GM21447 (cell line): ENCODE results near the gene DCTD.

Source experiments
- ATAC-seq: cut with Tn5 transposase; IDR thresholded peaks from one replicate; pipeline ENCODE4 v1.9.1; 2021; ENCODE audit not compliant: unreplicated experiment

DCTD gene

GRCh38 chr4:182917182-182918043 is at the start of gene DCTD:
Gene DCTD, minus strand, starts transcription at chr4:182917386. Its CDS starts 1,818 bp downstream, at chr4:182915568.
- peak; percentile 82 for ATAC-seq

DNA sequence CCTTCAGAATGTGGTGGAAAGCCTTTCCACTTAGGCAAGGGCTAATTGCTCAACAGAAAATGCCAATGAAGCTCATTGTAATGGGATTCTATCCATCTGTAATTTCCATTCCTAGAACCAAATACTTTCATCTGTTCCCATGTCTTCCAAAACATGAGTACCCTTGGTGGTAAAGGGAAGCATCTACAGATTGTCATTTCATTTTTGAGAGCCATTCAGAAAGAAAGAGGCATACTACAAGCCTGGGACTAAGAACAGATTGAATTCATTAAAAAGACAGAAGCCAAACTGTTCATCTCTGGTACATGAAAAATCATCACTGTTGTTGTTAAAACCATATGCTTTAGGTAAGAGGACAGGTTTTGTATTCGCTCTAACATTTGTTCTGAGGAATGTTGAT is 43.6 kb upstream of the DCTD start:
- no peak for ATAC-seq

DNA sequence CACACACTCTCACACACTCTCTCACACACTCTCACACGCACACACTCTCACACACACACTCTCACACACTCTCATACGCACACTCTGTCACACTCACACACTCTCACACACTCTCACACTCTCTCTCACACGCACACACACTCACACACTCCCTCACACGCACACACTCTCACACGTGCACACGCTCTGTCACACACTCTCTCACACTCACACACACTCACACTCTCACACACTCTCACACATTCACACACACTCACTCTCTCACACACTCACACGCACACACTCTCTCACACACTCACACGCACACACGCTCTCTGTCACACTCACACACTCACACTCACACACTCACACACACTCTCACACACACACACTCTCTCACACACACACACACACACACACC is 43.0 kb upstream of the DCTD start:
- no peak for ATAC-seq

DNA sequence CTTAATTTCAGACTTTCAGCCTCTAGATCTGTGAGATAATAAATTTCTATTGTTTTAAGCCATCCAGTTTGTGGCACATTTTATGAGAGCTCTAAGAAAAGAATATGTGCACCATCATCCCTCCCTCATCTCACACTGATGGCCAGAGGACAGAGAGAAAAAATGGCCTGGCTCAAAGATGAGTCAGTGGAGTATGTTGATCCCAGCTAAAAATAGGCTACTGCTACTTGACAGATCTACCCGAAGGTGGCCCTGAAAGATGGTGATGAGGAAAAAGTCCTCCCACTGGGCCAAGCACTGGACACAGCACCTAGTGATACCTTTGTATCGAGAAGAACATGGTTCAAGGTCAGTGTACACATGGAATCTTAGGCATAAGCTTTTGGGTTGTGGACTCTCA is 38.2 kb upstream of the DCTD start:
- ATAC-seq: no peak

- no peak for ATAC-seq
These were observed 27.5 kb upstream of the DCTD start for GRCh38 chr4:182944484-182945213.

DNA sequence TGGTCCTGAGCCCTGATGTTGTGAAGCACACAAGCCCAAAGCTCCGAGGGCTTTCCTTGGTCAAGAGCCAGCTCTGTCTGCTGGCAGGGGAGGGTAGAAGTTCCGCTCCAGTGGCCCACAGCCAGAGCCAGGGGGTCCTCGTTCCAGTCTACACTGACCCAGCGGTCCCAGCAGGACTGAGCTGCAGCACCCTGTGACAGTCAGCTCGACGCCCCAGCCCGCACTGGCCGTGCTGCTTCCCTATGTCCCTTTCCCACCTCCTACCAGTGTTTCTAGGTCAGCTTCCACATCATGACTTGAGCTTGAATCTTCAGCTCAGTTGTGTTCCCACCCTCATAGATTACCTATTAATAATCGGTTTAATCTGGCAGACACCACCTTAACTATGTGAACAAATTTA is 22.5 kb upstream of the DCTD start:
- ATAC-seq: no peak

DNA sequence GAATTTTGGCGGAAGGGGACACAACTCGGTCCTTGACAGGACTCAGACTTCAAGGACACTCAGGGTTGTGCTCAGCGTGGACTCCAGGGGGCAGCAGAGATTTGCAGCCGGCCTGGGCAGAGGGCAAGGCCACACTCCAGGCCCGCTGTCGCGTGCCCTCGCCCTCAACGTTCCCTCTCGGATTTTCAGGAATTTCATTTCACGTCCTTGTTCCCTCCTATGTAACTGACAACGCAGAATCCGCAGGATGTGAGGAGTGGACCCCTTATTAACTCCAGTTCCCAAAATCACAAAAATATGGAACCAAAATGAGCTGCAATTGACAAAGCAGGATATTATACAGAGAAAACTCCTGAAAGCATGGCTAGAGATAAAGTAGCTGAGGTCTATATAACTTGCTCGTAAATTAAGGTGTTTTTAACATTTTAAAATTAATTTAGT is 21.0 kb upstream of the DCTD start:
- ATAC-seq: peak; percentile 95

DNA sequence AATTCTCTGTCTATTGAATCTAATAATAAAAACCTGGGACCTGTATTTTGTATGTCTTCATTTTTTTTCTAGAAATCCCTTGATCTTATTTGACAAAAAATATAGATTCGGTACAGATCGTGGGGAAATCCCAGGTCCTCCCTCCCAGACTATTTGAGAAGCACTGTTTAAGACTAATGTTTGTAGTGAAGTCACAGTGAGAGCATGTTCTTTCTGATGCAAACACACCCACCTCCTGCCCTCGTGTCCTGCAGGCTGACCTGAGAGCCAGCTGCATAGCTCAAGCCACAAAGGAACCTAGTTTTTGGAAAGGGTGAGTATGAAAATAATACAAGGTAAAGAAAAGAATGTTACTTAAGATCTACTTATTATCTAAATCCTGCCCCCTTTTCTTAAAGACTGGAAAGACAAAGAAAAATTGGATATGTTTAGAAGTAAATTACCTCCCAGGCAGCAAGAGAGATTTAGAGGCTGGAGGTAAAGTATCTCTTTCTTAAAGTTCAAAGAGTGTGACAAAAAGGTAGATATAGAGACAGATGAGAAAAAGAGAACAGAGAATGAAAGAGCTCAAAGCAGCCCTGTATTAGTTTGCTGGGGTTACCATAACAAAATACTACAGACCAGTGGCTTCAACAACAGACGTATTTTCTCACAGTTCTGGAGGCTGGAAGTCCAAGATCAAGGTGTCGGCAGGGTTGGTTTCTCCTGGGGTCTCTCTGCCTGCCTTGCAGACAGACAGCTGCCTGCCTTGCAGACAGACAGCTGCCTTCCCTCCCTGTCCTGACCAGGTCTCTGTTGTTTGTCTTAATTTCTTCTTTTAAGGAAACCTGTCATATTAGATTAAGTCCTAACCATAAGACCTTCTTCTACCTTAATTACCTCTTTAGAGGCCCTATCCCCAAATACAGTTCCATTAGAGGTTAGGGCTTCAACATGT is 20.4 kb upstream of the DCTD start:
- ATAC-seq: no peak

- ATAC-seq: no peak
These were observed 15.5 kb upstream of the DCTD start for GRCh38 chr4:182932651-182933050.

DNA sequence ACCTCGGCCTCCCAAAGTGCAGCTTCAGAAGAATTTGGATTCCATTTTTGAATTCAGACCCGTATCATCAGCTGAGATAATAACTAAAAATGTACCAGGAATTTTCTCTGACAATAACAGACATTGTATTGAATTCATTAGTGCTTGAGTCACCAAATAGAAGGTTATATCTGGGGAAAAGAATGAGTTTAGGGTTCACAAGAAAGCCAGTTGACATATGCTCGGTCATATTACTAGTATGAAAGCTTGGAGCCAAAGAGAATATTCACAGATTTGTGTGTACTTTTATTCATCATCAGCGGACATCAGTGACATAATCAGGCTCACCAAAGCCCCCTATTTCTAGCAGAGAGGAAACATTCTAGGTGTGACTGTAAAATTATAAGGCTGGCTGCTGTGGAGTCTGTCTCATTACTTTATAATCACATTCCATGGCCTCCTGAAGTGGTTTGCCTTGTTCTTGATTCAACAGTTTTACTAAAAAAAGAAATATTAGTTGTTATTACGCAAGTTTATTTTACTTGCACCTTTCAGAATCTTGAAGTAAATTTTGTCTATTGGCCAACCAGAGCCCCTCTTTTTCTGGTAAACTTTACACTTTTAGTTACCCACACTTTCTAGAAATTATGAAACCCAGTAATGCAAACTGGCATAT is 14.6 kb upstream of the DCTD start:
- no peak for ATAC-seq

- no peak for ATAC-seq
These were observed 13.7 kb upstream of the DCTD start for GRCh38 chr4:182930889-182931288.

DNA sequence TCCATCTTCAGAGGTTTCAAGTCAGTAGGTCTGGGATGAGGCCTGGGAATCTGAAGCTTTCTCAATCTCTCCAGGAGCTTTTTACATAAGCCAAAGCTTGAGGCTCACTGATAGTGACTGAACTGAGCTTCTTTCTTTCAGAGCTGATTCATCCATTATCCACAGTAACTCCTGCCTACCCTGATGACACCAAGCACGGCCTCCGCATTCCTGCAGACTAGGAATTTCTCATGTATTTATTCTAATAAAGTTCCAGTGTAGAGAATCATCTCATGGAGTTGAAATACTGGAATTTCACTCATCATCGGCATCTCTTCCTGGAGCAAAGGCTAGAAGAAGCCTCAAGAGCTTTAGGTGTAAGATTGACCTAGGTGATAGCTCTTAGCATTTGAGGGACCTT is 12.1 kb upstream of the DCTD start:
- no peak for ATAC-seq

GRCh38 chr4:182928061-182928460 is 10.9 kb upstream of the DCTD start:
- ATAC-seq: no peak

DNA sequence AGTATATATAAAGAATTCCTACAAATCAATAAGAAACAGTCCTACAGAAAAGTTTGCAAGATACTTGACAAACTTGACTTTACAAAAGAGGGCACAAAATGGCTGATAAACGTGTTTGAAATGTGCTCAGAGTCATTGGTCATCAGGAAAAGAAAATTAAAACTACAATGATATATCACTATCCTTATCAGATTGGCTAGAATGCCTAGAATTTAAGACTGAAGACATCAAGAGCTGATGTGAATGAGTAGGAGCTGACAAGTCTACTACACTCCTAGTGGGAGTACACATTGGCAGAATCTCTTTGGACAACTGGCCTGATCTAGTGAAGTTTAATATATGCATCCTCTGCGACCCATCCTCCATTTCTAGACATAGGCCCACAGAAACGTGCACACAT is 10.3 kb upstream of the DCTD start:
- ATAC-seq: no peak

GRCh38 chr4:182925855-182926254 is 8.7 kb upstream of the DCTD start:
- no peak for ATAC-seq

DNA sequence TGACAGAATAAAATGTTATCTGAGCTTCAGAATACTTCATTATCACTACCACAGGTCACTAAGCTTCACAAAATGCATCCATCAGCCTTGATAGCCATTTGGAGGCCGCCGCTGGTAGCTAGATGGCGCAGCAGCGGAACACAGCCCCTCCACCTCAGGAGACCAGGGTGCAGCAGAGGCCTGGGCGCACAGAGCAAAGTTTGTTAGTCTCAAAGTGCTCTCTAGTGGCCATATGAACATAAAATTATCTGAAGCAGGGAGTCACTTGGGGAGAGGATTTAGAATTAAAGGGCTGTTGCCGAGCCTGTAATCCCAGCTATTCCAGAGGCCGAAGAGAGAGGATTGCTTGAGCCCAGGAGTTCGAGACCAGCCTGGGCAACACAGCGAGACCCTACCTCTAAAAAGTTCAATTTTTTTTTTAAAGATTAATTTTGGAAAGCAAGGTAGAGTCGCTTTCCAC is 8.1 kb upstream of the DCTD start:
- ATAC-seq: peak; percentile 100

GRCh38 chr4:182924497-182924896 is 7.3 kb upstream of the DCTD start:
- no peak for ATAC-seq

- ATAC-seq: no peak
These were observed 6.7 kb upstream of the DCTD start for GRCh38 chr4:182923796-182924340.

GRCh38 chr4:182923366-182923765 is 6.2 kb upstream of the DCTD start:
- ATAC-seq: no peak
